Hippocampal formation (tissue), 2 donors: ENCODE measurements around the gene PMEPA1.

Source experiments
- DNase-seq, 2 donors: peaks; one replicate each; lab custom pipeline; 2025; lab: John Stamatoyannopoulos, UW

The PMEPA1 gene

DNA sequence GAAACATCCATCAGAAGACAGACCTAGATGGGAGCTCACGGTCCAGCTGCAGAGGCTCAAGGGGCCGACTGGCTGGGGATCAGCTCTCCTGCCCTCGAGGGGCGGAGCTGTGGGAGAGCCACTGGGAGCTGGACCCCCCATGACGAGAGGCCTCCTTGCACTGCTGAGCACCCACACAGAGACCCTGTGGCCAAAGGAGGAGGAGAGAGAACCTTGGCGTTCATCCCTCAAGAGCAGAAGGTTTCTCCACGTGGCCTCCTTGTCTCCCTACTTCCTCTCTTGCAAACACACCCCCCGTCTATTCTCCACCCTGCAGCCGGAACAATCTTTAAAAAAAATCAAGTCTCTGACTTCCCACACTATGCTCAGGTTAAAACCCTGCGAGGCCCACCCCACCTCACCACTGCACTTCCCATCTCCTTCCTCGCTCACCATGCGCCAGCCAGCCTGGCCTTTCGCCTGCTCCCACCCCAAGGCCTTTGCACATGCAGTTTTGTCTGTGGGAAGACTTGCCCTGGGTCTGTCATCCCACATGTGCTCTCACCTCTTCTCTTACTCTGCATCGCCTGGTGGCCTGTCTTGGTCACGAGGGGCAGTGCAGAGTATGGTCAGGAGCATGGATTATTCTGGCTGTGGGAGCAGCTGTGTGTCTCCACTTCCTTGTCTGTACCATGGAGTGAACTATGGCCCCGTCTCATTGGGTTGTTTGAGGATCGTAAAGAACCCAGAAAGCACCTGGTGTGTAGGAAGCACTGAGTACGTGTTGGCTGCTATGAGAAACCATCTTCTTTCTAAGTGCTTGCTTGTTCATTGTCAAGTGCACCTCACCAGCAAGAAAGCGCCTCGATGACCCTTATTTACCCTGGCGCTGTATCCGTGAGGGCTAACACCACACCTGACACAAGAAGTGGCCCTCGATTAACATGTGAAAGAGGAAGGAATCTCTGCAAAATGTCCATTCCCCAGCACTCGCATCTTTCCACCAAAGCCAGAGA is 32.9 kb downstream of the PMEPA1 start:
- peak in 1 of 2 donors; percentile 27 for DNase-seq

DNA sequence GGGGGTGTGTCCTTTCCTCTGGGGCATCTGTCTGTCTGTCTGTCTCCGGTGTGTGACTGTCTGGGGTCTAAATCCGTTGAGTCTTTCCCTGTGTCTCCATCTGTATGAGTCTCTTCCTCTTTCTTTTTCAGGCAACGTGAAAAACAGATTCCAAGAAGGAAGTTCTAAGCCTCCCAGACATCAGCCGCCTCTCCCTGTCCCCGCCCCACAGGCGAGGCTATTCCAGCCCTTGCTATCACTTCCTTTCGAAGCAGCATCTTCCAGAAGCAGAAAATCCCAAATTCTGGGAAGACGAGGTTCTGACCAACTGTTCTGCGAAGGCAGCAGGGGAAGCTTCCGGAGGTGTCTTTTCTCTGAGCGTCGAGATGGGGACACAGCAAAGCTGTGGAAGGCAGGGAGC is 34.0 kb downstream of the PMEPA1 start:
- peak in 1 of 2 donors; percentile 22 for DNase-seq

DNA sequence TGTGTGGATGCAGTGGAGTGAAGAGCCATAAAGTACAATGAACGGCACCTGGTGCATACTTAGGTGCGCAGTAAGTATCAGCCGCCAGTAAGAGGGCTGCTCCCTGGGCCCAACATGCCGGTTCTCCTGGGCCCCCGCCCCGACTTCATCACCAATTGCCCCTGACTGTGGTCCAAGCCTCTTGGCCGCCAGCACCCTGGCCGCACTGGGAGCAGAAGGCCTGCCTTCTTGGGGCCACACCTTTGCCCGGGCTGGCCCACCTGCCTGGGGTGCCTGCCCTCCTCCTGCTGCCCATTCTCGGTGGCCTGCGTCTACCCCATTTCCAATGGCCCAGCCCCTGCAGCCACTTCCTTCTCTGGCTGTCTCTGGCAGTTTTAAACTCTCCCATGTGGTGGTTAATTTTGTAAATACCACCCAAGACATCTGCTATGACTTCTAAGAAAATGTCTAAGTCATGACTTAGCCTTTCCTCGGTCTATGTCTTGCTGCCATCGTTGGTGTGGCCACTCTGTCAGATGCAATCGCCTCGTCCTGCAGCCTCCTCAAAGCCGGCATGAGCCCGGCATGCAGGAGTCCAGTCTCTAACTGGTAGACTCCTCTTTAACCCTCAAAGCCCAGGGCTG is 36.8 kb downstream of the PMEPA1 start:
- DNase-seq: no peak

DNA sequence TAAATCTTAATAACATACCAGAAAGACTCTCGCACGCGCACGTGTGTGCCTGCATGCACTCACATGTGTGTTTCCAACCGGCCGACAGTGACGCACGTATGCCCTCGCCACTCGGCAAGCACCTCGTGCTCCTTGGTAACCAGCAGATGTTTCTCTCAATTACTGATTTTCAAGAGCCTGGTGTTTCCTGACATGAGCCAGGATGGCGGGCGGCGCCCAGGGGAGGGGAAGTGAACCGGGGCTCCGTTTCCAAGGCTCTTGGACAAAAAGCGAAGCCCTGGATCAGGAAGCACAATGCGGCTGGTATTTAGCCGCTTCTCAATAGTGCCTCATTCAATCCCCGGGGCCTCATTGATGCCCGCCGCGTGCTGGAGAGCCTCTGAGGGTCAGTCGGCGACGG is 37.7 kb downstream of the PMEPA1 start:
- no peak for DNase-seq

DNA sequence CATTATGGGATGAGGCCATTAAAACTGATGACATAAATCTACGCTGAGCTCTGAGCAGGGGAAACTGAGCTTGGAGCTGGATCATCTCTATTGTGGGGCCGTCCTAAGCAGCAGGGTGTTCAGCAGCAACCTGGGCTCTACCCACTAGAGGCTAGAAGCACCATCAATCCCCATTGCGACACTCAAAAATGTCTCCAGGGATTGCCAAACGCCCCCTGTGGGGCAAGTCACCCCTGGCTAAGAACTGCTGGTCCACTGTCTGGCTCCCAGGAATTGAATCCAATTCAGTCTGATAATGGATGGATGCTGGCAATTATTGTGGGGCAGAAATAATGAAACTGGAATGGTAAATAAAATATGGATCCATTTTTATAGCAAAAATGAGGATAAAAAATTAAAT is 38.2 kb downstream of the PMEPA1 start:
- no peak for DNase-seq

DNA sequence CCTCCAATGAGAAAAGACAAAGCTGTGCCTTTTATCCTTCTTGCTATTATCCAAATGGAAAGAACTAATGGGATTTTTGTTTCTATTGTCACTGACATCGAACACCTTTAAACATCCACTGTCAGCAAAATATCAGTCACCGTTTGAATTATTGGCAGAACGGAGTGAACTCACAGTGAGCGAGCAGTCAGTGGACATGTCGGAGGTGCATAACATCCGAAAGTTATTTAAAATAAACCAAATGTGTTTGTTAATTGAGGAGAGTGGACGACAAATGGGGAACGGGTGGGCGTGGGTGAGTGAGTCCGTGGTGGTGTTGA is 38.8 kb downstream of the PMEPA1 start:
- DNase-seq: no peak

DNA sequence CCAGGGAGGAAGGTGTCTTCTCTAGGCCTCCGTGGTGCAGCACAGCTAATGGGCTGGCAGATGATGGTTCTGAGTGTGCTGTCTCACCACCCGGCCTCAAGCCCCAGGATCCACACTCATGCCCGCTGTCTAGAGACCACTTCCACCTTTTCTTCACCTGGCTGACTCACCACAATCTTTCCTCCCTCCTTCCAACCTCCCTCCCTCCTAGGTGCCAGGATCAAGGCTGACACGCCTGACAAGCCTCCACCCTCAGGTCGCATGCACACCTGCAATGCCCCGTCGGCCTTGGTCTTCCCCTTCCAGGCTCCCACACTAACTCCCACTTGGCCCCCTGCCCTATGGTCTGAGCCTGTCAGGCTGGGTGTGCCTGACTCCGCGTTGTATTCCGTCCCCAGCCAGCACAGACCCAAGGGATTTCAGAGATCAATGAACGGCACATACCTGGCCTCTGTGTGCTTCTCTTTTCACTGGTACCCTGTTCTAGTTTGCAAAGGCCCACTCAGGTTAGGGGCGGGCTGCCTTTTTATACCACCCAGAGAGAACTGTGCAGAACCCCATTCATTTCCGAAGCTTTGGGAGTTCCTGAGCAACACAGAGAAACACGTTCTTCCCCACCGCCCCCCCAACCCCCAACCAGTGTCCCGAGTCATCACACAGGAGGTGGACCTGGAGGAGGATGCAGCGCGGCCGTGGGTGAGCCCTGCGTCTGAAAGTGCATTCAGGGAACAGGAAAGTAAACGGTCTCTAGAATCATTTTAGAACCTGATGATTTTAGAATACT is 39.3 kb downstream of the PMEPA1 start:
- DNase-seq: no peak

DNA sequence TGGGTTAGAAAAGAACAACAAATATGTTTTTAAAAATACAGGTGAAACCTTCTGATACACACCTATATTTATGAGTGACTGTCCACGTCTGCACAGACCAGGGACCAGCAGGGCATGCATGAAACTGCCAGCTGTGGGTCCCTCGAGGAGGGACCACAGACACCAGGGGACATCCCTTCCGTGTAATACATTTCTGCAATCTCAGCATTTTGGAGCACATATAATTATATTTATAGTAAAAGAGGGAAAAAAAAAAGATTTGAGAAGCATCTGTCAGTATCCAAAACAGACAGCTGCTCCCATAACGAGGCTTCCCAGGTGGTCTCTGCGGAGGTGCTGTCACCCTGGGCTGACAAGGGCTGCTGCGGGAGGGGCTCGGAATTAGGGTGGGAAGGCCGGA is 40.2 kb downstream of the PMEPA1 start:
- DNase-seq: no peak

DNA sequence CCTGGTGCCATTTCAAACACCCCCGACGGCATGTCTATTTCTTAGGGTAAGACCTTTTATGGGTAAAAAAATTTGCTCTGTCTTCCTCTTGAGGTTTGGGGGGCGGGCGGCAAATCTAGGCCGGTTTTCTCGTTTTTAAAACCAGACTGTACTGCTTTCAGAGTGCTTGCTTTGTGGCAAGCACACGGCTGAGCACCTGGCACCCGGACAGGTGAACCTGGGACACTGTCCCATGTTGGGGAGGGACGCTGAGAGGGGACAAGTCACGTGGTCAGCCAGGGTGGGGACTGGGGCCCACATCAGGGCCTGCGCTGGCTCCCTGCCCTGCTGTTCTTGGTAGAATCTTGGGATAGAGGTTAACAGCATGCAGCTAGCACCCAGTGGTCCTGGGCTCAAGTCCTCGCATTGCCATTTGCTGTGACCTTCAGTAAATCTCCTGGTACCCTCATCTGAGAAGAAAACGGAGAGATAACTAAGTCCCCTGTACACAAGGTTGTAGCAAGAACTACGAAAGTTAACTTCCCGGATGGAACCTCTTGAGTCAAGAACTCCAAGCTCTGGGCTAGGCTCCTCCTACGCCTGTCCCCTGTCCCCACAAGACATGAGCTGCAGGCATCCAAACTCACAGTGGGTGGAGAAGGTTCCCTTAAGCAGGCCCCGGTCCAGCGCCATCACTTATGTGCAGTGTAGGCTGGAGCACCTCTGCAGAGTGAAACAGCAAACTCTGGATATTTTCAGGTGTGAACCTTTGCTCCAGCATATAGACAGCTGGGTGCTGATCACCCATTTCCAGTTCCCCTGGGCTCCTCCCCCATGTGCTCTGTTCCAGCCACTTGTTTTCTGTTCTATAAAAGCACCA is 41.7 kb downstream of the PMEPA1 start:
- no peak for DNase-seq

DNA sequence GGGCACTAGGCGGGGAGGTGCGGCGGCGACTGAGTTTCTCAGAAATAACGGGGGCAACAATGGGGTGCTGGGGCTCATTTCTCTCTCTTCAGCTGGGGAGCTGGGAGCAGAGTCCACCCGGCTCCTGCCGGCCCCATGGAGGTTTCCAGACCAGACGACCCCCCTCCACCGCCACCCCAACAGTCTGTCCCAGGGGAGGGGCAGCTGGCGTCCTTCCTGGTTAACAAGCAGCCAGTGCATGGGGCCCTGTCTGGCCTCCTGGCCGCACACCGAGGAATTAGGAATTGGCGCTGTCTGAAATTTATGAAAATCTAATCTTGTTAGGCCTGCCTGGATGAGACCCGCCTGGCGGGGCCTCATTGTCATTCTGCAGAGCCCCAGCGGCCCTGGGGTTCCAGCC is 42.4 kb downstream of the PMEPA1 start:
- no peak for DNase-seq

DNA sequence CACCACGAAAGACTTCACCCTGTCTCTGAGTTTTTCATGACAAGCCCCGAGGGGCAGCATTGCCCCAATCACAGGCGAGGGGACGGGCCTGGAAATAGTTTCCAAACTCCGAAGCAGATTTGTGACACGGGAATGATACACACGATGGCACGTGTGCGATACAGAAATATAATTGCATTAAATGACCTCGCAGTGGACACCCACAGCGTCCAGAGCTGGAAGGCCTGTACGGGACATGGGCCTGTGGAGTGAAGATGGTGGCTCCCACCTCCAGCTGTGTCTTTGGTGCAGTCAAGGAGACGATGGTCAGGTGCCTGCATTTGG is 43.0 kb downstream of the PMEPA1 start:
- no peak for DNase-seq

DNA sequence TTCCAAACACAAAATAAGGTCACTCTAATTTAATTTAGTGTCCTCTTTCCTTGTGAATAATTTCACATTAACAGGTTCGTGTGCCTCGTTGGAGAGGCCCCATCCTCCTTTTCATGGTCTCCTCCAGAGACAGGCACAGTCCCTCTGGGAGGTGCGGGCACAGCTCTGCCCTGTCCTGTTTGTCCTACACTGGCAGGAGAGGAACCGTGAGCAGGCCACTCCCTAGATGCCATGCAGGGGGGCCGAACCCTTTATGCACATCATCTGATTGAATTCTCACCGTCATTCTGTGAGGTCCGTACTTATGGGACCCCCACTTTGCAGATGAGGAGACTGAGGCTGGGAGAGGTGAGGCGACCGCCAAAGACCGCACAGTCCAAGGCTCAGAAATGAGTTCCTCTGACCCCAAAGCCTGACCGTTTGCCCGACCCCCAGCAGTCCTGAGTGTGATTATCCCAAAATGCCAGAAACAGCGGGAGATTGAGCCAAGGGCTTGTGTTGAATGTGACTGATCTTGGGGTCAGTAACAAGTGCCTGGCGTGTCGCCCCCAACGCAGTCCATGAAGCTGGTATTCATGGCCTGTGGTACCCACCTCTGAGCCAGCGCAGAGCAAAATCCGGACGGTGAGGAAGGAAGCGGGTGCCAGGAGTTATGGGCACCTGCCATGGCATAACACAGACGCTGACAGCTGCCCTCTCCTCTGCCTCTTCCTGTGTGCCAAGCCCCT is 43.5 kb downstream of the PMEPA1 start:
- no peak for DNase-seq

DNA sequence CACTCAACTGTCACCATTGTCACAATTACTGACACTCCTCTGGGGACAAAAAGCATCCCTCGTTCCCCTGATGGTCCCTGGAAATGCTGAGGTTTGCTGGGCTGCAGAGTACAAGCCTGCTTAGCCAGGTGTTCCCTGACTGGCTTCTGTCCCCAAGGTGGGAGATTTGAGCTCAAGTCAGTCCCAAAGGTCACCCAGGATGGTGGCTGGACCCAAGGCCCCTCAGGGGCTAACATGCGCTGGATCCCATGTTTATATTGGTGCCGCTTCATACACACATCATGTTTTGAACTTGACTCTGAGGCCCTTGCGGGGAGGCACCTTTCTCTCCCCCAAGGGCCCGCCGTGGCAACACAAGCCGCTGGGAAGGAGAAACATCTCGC is 44.2 kb downstream of the PMEPA1 start:
- no peak for DNase-seq

DNA sequence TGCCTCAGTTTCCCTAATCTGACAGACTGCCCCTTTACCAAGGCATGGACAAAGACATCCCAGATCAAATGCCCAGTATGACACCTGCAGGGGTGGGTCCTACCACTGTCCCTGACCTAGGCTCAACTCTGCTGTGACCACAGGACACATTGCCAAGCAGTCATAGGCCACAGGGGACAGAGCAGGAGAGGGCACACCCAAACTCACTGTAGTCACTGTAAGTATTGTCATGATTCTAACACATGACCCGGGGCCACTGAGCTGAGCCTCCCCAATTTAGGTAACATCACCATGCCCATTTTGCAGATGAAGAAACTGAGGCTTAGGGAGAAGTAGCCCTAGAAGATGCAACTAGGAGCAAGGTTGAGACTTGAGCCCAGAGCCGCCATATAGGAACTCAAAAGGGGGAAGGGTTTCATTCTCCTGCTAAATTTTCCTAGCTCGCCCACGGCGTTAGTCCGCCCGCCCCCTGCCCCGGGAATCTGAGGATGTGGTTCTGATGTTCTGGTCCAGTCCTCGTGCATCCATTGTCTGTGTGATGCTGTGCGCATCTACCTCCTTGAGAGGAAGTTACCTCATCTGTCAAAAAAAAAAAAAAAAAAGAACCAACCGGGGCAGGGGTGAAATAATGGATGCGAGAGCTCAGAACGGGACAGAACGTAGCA is 44.8 kb downstream of the PMEPA1 start:
- DNase-seq: no peak

DNA sequence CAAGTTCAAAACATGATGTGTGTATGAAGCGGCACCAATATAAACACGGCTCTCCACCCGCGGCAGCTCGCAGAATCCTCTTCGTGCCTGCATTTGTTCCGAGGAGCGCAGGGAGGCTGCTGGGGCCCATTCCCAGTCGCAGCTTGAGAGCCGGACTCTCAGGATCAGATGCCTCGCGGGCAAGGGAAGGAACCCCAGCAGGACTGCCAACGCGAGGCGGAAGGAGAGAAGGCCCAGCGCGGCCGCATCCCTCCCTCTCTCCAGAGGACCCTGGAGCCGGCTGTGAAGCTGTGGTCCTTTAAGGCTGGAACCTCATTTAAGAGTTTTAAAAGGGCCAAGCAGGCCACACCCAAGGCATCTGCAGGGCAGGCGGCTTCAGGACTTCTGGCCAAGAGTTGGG is 45.3 kb downstream of the PMEPA1 start:
- no peak for DNase-seq

DNA sequence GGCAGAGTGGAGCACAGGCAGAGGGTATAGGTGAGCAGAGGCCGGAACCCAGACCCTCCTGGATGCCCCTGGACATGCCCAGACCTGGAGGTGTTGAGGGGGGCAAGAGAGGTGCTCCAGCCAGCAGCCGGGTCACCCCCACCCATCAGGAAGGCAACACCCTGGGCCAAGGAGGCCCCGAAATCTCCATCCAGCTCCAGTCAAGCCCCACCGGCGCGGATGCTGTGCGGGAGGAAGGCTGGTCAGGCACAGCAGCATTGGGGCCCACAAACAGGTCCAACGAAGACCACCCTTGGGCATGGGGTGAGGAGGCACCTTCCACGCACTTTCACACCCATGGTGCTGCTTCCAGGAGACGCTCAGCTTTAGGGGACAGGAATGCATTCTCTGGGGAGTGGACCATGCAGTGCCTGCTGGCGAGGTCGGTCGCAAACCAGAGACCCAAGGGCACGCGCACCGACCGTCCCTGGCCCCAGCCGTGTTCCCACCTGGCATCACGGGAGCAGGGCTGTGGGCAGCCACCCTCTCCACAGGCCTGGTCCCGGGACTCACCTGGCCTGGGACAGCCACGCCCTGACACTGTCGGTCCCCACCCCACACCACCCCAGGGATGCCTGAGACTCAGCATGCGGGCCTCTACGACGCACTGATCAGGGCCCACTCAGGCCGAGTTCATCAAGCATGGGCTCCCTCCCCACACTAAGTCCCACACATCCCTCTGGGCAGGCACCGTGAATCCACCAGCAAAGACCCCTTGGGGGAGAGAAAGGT is 45.9 kb downstream of the PMEPA1 start:
- no peak for DNase-seq

DNA sequence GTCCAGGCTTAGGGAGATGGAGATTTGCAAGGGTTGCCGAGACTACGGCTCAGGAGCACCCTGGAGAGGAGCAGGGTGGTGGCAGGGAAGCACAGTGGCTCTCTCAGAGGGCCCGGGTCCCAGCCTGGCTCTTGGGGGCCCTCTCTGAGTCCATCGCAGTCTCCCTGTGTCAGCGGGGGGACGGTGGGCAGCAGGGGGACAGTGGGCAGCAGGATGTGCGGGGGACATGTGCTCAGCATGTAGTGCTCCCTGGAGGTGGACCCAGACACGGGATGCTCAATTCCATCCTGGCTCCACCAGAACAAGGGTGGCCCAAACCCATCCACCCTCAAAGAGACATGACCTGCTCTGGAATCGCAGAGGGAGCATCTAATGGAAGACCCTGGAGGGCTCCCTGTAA is 46.6 kb downstream of the PMEPA1 start:
- DNase-seq: no peak

DNA sequence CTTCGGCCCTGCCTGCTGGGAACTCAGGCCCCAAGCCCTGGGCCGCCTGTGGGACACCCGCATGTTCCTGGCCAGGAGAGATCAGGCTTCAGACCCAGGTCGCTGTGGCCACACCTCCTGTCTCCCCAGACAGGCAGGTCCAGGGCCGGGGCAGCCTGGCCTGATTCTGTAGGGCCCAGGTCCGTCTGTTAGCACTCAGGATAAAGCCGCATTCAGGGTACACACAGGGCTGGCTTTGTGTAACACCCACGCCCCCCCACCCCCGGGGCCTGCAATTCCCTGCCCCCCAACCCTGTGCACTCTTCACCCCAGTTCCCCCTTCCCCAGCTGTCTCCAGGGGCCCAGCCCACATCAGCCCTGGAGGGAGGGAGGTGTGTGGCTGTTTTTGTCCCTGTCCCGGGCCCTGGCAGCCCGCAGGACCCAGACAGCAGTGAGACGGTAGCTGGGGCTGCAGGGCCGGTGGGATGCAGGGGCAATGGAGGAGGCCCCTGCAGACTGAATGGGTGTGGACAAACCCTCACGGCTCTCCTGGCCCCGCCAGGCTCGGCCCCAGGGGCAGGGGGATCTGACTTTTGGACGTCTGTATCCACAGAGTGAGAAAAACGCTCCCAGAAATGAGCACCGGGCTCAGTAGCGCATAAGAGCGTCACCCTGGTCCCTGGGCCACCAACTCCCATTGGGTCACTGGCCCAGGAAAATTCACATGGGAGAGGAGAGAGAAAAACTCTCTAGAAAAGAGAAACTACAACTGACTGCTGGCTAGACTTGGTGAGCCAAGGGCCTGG is 47.2 kb downstream of the PMEPA1 start:
- DNase-seq: no peak
